ENCODE measurements around the gene RNF34. TPM values are rescaled to one million over a fixed set of nuclear protein-coding genes. Genes with fewer than 3 reads are reported as not detected.

The RNF34 gene
- total and polyA plus RNA-seq, 2 of the 8 experiments (the other 6 are each of a cell fraction or from before 2014, with no cell fraction given): 37.9 to 57.6 TPM

GRCh38 chr12:121378736-121379135, 21.2 kb upstream of the RNF34 start (continued):
- no peak for TF ChIP-seq CBX8 (IDR thresholded peaks at IDR 0.05; ENCODE audit: borderline replicate concordance, low read depth, low read length)
- no peak for TF ChIP-seq E2F6 (IDR thresholded peaks at IDR 0.05)
- TF ChIP-seq FOSL1 (IDR thresholded peaks at IDR 0.05; ENCODE audit: insufficient read depth, low read depth, low read length): no peak
- no peak for TF ChIP-seq NRF1 (IDR thresholded peaks at IDR 0.05; ENCODE audit: low read depth, low read length)
